Breast epithelium (tissue), 4 donors: ENCODE results near the gene FAM124A. TPM values are rescaled to one million over a fixed set of nuclear protein-coding genes. Genes with fewer than 3 reads are reported as not detected.

Source experiments
- DNase-seq, 2 donors: peaks; one replicate each; pipeline ENCODE4 v3.0.0-alpha.2; 2019; ENCODE audit warnings: low spot score in 2 of 2
- H3K27ac ChIP-seq, 2 donors: fragments of 200-600 bp; sonication (generic) in 1 of 2; one replicate each; pipeline ENCODE4 v1.5.1; 2016 to 2019; ENCODE audit warnings: mild to moderate bottlenecking in 1 of 2
- H3K27me3 ChIP-seq, 2 donors: fragments of 200-600 bp; sonication (generic) in 1 of 2; one replicate each; pipeline versions ENCODE4 v1.5.1 to v1.6.0; 2017 to 2019; ENCODE audit warnings: control low read depth in 1 of 2, mild to moderate bottlenecking in 1 of 2
- H3K36me3 ChIP-seq: fragments of 200-600 bp; one replicate; pipeline ENCODE4 v1.5.1; 2019
- H3K4me1 ChIP-seq, 2 donors: fragments of 200-600 bp; sonication (generic); one replicate each; pipeline ENCODE4 v1.5.1; 2016 to 2019; ENCODE audit warnings: control low read depth in 1 of 2
- H3K4me3 ChIP-seq, 3 donors: fragments of 200-600 bp; sonication (generic); 1 replicate in 2 of 3; 2 replicates in 1 of 3; pipeline ENCODE4 v1.5.1; 2016 to 2019; ENCODE audit warnings: mild to moderate bottlenecking in 3 of 3, moderate library complexity in 2 of 3
- H3K9me3 ChIP-seq, 2 donors: fragments of 200-600 bp; sonication (generic) in 1 of 2; one replicate each; pipeline ENCODE4 v1.5.1; 2016 to 2019; ENCODE audit warnings: control low read depth in 1 of 2
- POLR2A ChIP-seq: fragments of 450-650 bp; IDR thresholded peaks from one replicate; pipeline ENCODE4 v1.6.1; 2016; ENCODE audit warnings: antibody characterized with exemption, mild to moderate bottlenecking, moderate library complexity
- POLR2AphosphoS5 ChIP-seq, 3 donors: sonication (generic); formaldehyde crosslinking; IDR thresholded peaks; one replicate each; pipeline ENCODE4 v1.6.1; 2017; ENCODE audit warnings: antibody characterized with exemption in 3 of 3
- intact Hi-C: fragments of 100-400 bp; cut with DNase I; formaldehyde crosslinking; loops from one replicate; pipeline ENCODE4 v1.15.1; 2023; ENCODE audit warnings: low total_unique reads
- total RNA-seq, 3 donors: library from RNA; depleted of rRNA; stranded (reverse); fragments of >200 nt; gene quantifications; one replicate each; pipeline ENCODE4 v1.1.0, GENCODE V29; 2016
- TF ChIP-seq, protein P1 (sequence below), 3 donors: fragments of 450-650 bp; IDR thresholded peaks; one replicate each; pipeline ENCODE4 v1.5.1; 2016 to 2017; ENCODE audit warnings: antibody characterized with exemption in 3 of 3, mild to moderate bottlenecking in 3 of 3, moderate library complexity in 3 of 3

FAM124A gene
- total RNA-seq, 3 donors from 2014 or later, result 2.2 to 7.9 (median 6.1) TPM

DNA sequence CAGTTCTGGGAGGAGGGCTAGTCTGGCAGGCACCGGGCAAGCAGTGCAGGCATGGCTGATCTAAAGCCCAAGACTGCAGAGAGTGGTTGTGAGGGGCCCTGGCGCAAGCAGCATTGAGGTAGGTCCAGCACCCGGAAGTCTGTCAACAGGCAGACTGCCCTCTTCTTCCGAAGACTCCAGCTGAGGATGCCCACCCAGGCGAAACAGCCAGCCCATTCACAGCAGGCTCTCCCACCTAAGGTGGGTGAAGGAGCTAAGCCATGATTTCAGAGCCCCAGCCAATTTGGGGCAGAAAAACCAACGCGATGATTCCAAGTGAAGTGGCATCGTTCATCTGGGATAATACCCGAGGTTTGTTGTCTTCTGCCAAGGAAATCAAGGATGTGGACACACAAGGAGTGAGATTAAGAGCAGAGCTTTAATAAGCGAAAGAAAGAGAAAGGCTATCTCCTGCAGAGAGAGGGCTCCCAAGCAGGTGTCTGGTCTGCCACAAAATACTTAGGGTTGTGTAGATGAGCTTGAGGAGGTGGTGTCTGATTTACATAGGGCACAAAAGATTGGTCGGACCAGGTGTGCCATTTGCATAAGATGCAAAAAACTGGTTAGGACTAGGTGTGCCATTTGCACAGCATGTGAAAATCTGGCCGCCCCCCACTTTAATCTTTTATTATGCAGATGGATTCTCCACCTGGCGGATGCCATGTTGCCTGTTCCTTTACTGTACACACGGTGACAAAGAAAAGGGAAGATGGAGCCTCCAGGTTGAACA, 22.6 kb downstream of the FAM124A start:
- DNase-seq, result no peak
- H3K27ac ChIP-seq, result no peak overlapping the region
- H3K9me3 ChIP-seq, result no peaks in the 10 kb centered on the region
- no peak overlapping the region for H3K4me3 ChIP-seq
- H3K4me1 ChIP-seq, result no peaks in the 10 kb centered on the region
- H3K36me3 ChIP-seq, result no peaks in the 10 kb centered on the region
- intact Hi-C loops, result no loop called here
- no peaks in the 10 kb centered on the region for H3K27me3 ChIP-seq
- TF ChIP-seq POLR2A (no peak), POLR2AphosphoS5 (IDR thresholded peaks at IDR 0.05) (no peak)
- TF ChIP-seq, protein P1, sequence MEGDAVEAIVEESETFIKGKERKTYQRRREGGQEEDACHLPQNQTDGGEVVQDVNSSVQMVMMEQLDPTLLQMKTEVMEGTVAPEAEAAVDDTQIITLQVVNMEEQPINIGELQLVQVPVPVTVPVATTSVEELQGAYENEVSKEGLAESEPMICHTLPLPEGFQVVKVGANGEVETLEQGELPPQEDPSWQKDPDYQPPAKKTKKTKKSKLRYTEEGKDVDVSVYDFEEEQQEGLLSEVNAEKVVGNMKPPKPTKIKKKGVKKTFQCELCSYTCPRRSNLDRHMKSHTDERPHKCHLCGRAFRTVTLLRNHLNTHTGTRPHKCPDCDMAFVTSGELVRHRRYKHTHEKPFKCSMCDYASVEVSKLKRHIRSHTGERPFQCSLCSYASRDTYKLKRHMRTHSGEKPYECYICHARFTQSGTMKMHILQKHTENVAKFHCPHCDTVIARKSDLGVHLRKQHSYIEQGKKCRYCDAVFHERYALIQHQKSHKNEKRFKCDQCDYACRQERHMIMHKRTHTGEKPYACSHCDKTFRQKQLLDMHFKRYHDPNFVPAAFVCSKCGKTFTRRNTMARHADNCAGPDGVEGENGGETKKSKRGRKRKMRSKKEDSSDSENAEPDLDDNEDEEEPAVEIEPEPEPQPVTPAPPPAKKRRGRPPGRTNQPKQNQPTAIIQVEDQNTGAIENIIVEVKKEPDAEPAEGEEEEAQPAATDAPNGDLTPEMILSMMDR (IDR thresholded peaks at IDR 0.05), result no peak

DNA sequence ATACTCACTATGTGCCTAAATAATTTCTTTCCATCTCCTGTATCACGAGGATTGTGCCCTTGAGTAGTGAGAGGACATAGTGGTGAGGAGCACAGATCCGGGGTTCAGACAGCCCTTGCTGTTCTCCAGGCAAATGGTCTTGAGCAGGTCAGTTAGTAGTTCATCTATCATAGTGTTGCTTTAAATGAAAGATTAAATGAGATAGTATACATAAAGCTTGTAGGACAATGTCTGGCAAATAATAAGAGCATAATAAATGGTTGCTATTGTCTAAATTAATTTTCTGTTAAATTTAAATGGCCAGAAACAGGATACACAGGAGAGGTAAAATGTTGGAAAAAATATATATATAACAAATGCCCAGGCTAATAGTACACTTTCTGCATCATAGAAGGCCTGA, 23.4 kb downstream of the FAM124A start:
- Histone ChIP-seq H3K36me3 (no peaks in the 10 kb centered on the region), H3K27ac (no peak overlapping the region), H3K4me3 (no peak overlapping the region), H3K9me3 (no peaks in the 10 kb centered on the region), H3K4me1 (no peaks in the 10 kb centered on the region), H3K27me3 (no peaks in the 10 kb centered on the region)
- intact Hi-C loops, result no loop called here
- TF ChIP-seq POLR2A (no peak), POLR2AphosphoS5 (IDR thresholded peaks at IDR 0.05) (no peak)
- TF ChIP-seq, protein P1 (IDR thresholded peaks at IDR 0.05), result no peak
- no peak for DNase-seq

DNA sequence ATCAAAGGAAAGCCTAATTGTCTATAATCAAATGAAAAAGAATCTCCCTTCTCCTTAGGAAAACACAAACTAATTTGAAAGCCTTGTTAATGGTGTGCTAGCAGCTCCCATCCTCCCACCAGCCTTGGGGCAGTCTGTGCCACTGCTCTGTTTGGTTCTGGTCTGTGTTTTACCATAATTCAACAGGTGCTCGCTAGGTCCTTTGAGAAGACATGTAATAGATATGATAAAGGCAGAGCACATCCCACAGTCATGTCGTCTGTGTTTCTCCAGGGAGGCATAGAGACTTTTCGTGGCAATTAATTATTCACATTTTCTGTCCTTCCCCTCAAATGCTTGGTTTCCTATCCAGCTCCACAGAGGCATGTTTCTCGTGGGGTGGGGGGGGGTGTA, 23.8 kb downstream of the FAM124A start:
- H3K4me1 ChIP-seq, result no peaks in the 10 kb centered on the region
- no peak overlapping the region for H3K4me3 ChIP-seq
- H3K9me3 ChIP-seq, result no peaks in the 10 kb centered on the region
- no peak for DNase-seq
- no peaks in the 10 kb centered on the region for H3K36me3 ChIP-seq
- intact Hi-C loops, result no loop called here
- TF ChIP-seq POLR2A (no peak), POLR2AphosphoS5 (IDR thresholded peaks at IDR 0.05) (no peak)
- TF ChIP-seq, protein P1 (IDR thresholded peaks at IDR 0.05), result no peak
- H3K27ac ChIP-seq, result no peak overlapping the region
- H3K27me3 ChIP-seq, result no peaks in the 10 kb centered on the region

DNA sequence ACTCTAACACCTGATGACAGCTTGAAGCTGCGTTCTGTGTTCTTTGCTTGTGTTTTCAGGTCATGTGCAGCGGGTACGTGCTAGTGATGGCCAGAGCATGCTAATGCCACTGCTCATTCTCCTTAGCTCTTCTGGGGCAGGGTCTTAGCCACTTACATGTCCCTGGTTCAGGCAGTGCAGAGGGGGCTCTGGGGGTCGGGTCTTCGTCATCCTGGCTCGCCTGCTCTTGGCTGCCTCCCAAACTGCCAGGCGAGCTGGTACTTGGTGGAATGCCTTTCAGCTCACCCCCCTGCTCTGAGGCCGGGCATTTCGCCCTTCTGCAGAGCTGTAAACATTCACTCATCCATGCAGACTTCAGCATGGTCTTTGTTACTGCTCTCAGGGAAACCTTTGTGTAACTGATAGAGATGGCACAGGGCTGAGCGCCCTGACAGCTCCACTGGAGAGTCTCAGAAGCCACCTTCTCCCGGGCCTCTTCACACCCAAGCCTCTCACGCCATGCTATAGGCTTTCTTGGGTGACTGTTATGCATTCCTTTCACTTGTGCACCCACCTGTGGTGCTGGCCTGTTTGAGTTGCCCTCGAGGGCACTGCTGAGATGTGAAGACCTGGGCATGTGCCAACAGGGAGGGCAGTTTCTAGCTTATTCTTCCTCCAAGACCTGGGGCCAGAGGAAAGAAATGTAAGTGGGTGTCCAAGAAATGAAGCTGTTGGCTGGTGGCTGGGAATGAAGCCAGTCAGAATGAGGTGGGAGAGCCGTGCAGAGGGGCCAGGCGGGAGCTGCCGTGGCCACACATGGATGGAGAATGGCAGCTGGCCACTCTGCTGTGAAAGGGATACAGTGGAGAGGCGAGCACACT, 24.4 kb downstream of the FAM124A start:
- no peaks in the 10 kb centered on the region for H3K9me3 ChIP-seq
- H3K4me3 ChIP-seq, result peak overlapping the region in 1 of 3 donors; percentile 21
- no peaks in the 10 kb centered on the region for H3K27me3 ChIP-seq
- no peaks in the 10 kb centered on the region for H3K4me1 ChIP-seq
- peak in 1 of 2 donors; percentile 47 for DNase-seq
- H3K36me3 ChIP-seq, result no peaks in the 10 kb centered on the region
- TF ChIP-seq, protein P1 (IDR thresholded peaks at IDR 0.05), result no peak
- TF ChIP-seq POLR2AphosphoS5 (IDR thresholded peaks at IDR 0.05) (no peak), POLR2A (no peak)
- peak overlapping the region in 1 of 2 donors; percentile 43 for H3K27ac ChIP-seq
- intact Hi-C loops, result no loop called here

DNA sequence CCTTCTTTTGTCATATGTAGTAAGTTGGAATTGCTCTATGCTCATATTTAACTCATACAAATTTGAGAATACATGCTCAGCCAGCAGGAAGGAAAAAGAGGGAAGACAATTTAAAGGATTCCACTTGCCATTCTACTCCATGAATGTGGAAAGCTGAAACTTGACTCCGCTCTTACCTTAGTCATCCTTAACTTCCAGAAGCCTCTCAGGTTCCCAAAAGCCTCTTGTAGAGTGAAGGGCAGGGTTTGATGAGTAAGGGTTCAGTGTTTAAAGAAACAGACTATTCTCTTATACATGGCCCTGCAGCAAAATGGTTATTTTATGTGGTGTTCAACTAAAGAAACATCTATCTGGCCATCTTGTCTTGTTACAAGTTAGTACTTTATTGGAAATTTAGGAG, 27.1 kb downstream of the FAM124A start:
- no peaks in the 10 kb centered on the region for H3K9me3 ChIP-seq
- TF ChIP-seq POLR2A (no peak), POLR2AphosphoS5 (IDR thresholded peaks at IDR 0.05) (no peak)
- TF ChIP-seq, protein P1 (IDR thresholded peaks at IDR 0.05), result no peak
- intact Hi-C loops, result no loop called here
- H3K27me3 ChIP-seq, result no peaks in the 10 kb centered on the region
- no peaks in the 10 kb centered on the region for H3K4me1 ChIP-seq
- no peak overlapping the region for H3K4me3 ChIP-seq
- H3K27ac ChIP-seq, result no peak overlapping the region
- DNase-seq, result no peak
- H3K36me3 ChIP-seq, result no peaks in the 10 kb centered on the region
